Measurements from ENCODE around the gene TRIP10.
"Not testable (repeated sequence)": the region's sequence is repeated elsewhere in the genome, so short reads cannot be mapped to it uniquely, and the experiment has no call there.

TRIP10 gene

DNA sequence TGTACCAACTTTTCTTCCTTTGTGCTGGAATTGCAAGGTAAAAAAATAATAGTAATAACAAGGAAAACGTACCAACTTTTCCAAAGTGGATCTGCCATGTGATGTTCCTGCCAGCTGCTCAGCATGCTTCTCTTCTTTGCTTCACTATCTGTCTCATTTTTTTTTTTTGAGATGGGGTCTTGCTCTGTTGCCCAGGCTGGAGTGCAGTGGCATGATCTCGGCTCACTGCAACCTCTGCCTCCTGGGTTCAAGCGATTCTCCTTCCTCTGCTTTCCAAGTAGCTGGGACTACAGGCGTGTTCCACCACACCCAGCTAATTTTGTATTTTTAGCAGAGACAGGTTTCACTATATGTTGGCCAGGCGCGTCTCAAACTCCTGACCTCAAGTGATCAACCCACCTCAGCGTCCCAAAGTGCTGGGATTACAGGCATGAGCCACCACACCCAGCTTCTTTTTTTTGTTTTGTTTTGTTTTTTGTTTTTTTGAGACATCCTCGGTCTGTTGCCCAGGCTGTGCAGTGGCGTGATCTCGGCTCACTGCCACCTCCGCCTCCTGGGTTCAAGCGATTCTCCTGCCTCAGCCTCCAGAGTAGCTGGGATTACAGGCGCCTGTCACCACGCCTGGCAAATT is 60.8 kb downstream of the TRIP10 start:
- not testable (repeated sequence) for DNase-seq

DNA sequence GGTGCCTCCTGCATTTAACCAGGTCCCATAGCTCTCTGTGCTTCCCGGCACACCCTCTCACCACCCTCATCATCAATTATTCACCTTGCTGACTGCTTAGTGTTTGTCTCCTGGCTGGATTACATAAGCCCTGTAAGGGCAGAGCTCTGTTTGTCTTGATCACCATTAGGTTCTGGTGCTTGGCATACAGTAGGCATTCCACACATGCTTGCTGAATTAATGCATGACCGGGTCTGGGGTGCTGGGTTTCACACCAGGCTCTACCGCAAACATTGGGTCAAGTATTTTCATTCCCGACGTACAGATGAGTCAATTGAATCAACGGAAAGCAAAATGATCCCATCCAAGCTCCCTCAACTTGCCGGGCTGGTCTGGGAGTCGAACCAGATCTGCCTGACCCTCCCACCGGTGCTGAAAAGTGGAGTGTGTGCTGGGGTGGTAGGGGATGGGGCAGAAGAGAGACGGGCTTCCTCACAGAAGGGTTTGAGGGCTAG is 61.6 kb downstream of the TRIP10 start:
- peak; percentile 45 for DNase-seq
